ENCODE data around the gene CGNL1.

Gene CGNL1

DNA sequence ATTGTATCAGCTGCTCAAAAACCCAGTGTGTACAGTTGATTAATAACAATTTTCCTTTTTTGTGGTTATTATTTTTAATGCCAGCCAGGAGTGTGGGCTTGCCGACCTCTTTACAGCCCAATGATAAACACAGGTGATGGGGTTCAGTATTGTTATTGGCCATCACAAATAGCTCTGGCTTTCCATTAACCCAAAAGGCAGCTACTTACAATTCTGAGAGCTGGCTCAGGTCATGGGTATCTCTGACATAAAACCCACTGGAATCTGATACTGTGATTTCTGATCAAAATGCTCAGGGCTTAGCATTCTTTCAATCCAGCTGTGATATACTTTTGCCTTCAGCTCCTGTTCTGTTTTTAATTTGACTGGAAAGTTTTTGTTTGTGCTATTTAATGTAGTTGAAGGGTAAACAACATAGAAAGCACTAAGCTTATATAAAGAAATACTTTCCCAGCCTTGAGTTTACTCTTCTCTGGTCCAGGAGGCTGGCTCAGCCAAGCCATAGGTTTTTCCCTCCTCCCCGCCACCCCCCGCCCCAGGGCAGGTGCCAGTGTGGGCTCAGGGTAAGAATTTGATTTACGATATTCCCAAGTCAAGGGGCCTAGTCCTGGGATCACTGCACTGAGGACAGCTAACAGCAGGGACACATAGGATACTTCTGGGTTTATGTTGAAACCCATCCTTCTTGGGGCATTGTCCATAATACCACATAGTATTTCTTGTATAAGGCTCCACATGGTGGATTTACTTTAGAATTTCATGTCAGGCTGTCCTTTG is 161.4 kb downstream of the CGNL1 start:
- Histone ChIP-seq H3K36me3 (ENCODE audit: control insufficient read depth, insufficient read depth, low read length) (no peaks in the 10 kb centered on the region), H3K4me1 (no peaks in the 10 kb centered on the region), H3K9me3 (ENCODE audit: control insufficient read depth, low read length) (no peaks in the 10 kb centered on the region), H3K27me3 (ENCODE audit: control insufficient read depth, insufficient read depth, low read length) (no peaks in the 10 kb centered on the region), H3K9ac (no peak overlapping the region), H3K4me2 (ENCODE audit: low read length) (no peak overlapping the region), H3K27ac (no peak overlapping the region), H3K4me3 (ENCODE audit: low read depth, low read length) (no peak overlapping the region), H3K79me2 (no peaks in the 10 kb centered on the region), H2AFZ (no peak overlapping the region)
- TF ChIP-seq CTCF (IDR thresholded peaks at IDR 0.05), result no peak

GRCh38 chr15:57538265-57538529 is 161.9 kb downstream of the CGNL1 start:
- no peaks in the 10 kb centered on the region for H3K9me3 ChIP-seq (ENCODE audit: control insufficient read depth, low read length)
- no peak overlapping the region for H2AFZ ChIP-seq
- H3K4me3 ChIP-seq (ENCODE audit: low read depth, low read length), result no peak overlapping the region
- no peaks in the 10 kb centered on the region for H3K36me3 ChIP-seq (ENCODE audit: control insufficient read depth, insufficient read depth, low read length)
- H3K4me2 ChIP-seq (ENCODE audit: low read length), result no peak overlapping the region
- no peak overlapping the region for H3K27ac ChIP-seq
- H3K27me3 ChIP-seq (ENCODE audit: control insufficient read depth, insufficient read depth, low read length), result no peaks in the 10 kb centered on the region
- no peak for TF ChIP-seq CTCF (IDR thresholded peaks at IDR 0.05)
- H3K79me2 ChIP-seq, result no peaks in the 10 kb centered on the region
- no peaks in the 10 kb centered on the region for H3K4me1 ChIP-seq
- H3K9ac ChIP-seq, result no peak overlapping the region

- Histone ChIP-seq H3K4me3 (ENCODE audit: low read depth, low read length) (no peak overlapping the region), H3K9ac (no peak overlapping the region), H3K36me3 (ENCODE audit: control insufficient read depth, insufficient read depth, low read length) (no peaks in the 10 kb centered on the region), H3K4me2 (ENCODE audit: low read length) (no peak overlapping the region), H3K9me3 (ENCODE audit: control insufficient read depth, low read length) (no peaks in the 10 kb centered on the region), H3K27ac (no peak overlapping the region), H3K4me1 (no peaks in the 10 kb centered on the region), H3K79me2 (no peaks in the 10 kb centered on the region), H2AFZ (no peak overlapping the region), H3K27me3 (ENCODE audit: control insufficient read depth, insufficient read depth, low read length) (no peaks in the 10 kb centered on the region)
- TF ChIP-seq CTCF (IDR thresholded peaks at IDR 0.05), result no peak
These were observed 162.5 kb downstream of the CGNL1 start for GRCh38 chr15:57538821-57539220.

GRCh38 chr15:57540211-57540610 is 163.9 kb downstream of the CGNL1 start:
- no peak overlapping the region for H2AFZ ChIP-seq
- no peaks in the 10 kb centered on the region for H3K36me3 ChIP-seq (ENCODE audit: control insufficient read depth, insufficient read depth, low read length)
- H3K9me3 ChIP-seq (ENCODE audit: control insufficient read depth, low read length), result no peaks in the 10 kb centered on the region
- H3K27ac ChIP-seq, result no peak overlapping the region
- no peak overlapping the region for H3K4me2 ChIP-seq (ENCODE audit: low read length)
- no peaks in the 10 kb centered on the region for H3K27me3 ChIP-seq (ENCODE audit: control insufficient read depth, insufficient read depth, low read length)
- no peak overlapping the region for H3K9ac ChIP-seq
- H3K4me1 ChIP-seq, result no peaks in the 10 kb centered on the region
- H3K4me3 ChIP-seq (ENCODE audit: low read depth, low read length), result no peak overlapping the region
- TF ChIP-seq CTCF (IDR thresholded peaks at IDR 0.05), result no peak
- H3K79me2 ChIP-seq, result no peaks in the 10 kb centered on the region

- no peaks in the 10 kb centered on the region for H3K79me2 ChIP-seq
- no peak overlapping the region for H3K4me3 ChIP-seq (ENCODE audit: low read depth, low read length)
- no peaks in the 10 kb centered on the region for H3K9me3 ChIP-seq (ENCODE audit: control insufficient read depth, low read length)
- H3K27ac ChIP-seq, result no peak overlapping the region
- H3K9ac ChIP-seq, result no peak overlapping the region
- no peaks in the 10 kb centered on the region for H3K36me3 ChIP-seq (ENCODE audit: control insufficient read depth, insufficient read depth, low read length)
- no peak overlapping the region for H3K4me2 ChIP-seq (ENCODE audit: low read length)
- no peaks in the 10 kb centered on the region for H3K27me3 ChIP-seq (ENCODE audit: control insufficient read depth, insufficient read depth, low read length)
- TF ChIP-seq CTCF (IDR thresholded peaks at IDR 0.05), result no peak
- no peak overlapping the region for H2AFZ ChIP-seq
- H3K4me1 ChIP-seq, result no peaks in the 10 kb centered on the region
These were observed 164.4 kb downstream of the CGNL1 start for GRCh38 chr15:57540736-57541135.

All from parathyroid adenoma (tissue), 2 donors.